Stimulated activated CD8-positive, alpha-beta memory T cell treated with anti-CD3 and anti-CD28 coated beads, Interleukin-15, amount 100 ng/mL, for 48 hours (primary cell): ENCODE results near the gene ALOX5.

Experiments
- DNase-seq, 2 donors: peaks; one replicate each; pipeline ENCODE4 v3.0.0-alpha.2; 2020; ENCODE audit warnings: low read depth in 2 of 2

Gene ALOX5

DNA sequence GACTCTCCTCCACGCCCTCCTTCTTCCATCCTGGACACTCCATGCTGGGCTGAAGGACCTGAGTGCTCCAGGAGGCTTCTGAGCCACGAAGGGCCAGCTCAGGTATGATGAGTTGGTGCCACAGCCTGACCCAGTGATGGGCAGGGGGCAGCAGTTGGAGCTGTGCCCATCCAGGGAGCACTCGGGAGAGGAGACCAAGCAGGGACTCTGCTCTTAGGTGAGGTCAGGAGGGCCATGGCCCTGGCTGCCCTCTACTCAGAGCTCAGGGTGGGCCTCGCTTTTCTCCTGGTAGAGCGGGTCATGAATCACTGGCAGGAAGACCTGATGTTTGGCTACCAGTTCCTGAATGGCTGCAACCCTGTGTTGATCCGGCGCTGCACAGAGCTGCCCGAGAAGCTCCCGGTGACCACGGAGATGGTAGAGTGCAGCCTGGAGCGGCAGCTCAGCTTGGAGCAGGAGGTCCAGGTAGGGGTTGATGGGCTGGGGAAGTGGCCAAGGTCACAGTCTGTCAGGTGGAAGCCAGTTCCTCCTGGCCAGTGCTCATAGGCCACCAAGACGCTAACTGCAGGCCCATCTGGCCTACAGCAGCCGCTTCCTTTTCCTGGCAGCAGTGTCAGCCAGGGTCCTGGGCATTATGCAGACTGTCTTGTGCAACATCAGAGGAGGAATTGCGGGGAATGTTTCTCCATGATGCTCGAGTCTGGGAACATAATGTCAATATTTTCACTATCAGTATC lies 50.8 kb downstream of the ALOX5 start:
- no peak for DNase-seq

DNA sequence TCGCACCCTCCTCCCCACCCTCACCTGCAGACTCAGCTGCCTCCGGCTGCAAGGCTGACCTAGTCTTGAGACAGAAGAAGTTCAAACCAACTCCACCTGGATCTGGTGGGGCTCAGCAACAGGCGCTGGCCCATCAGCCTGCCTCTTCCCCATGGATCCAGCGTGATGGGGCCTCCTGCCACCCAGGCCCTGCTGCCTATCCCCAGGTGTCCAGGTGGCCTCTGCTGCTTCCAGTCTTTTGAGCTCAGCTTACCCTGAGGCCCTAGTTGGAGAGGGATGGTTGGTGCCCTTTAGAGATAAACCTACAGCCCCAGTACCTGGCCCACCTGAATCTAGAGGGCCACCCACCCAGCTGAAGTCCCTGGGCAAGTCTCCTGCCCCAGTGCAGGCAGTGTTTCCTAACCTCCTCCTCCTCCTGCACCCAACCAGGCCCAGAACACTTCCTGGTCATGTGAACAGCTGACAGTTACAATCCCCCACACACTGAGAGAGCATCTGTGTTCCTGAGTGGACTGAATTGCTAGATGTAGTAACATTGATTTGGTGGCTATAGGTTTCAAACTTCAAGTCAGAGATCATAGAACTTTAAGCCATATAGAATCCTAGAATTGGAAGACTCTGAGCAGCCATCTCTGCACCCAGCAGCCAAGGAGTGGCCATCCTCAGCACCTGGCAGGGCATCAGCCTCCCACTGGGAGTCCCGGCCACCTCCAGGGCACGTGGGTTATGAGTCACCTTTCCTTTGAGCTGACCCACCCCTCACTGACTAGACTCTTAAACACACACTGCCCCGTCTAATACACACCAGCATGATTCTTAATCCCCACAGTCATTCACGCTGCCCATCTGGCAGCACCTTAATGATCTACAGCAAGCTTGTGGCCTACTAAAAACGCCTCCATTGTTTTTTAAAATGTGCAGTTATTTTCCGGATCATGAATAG lies 51.9 kb downstream of the ALOX5 start:
- no peak for DNase-seq

DNA sequence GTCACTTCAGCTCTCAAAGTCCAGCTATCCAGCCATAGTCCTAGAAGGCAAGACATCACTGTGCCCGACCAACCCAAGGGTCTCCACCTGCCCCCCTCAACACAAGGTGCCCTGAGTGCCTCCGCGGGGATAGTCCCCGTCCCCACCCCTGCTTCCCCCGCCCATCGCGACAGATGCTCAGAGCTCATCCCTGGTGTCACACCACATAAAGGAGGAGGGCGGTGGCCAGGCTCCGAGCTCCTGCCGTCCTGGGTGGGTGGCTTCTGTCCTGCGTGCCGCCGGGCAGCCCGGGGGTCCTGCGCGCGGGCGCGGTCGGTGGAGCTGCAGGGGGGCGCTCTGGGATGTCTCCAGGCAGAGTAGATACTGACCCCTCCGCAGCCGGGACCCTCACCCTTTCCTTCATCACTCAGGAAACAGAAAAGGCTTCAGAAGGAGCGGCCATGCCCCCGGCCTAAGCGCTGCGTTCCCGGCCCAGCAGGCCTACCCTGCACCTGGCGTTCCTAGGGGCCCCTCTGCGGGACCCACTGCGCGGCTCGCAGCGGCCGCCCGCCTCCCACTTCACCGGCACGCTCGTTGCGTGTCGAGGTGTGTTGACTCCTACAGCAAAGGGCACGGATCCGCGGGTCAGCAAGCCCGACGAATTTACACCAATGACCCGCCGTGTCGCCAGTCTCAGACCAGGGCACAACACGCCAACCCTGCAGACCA lies 53.4 kb downstream of the ALOX5 start:
- no peak for DNase-seq

DNA sequence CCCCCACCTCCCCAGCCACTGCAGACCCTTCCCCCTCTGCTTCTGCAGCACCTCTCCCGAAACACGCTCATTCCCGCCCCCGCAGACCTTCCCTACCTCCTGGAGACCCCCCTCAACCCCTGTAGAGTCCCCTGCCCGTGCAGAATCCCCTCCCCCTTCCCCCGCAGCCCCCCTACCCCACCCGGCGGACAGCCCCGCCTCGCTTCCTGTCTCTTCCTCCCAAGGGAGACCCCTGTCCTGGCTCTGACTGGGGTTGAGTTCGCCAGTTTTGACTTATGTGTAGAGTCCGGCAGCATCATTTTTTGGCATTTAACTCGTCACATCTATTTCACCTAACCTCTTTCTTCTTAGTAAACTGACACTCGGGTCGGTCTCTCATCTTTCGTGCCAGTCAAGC lies 54.0 kb downstream of the ALOX5 start:
- DNase-seq, result no peak

DNA sequence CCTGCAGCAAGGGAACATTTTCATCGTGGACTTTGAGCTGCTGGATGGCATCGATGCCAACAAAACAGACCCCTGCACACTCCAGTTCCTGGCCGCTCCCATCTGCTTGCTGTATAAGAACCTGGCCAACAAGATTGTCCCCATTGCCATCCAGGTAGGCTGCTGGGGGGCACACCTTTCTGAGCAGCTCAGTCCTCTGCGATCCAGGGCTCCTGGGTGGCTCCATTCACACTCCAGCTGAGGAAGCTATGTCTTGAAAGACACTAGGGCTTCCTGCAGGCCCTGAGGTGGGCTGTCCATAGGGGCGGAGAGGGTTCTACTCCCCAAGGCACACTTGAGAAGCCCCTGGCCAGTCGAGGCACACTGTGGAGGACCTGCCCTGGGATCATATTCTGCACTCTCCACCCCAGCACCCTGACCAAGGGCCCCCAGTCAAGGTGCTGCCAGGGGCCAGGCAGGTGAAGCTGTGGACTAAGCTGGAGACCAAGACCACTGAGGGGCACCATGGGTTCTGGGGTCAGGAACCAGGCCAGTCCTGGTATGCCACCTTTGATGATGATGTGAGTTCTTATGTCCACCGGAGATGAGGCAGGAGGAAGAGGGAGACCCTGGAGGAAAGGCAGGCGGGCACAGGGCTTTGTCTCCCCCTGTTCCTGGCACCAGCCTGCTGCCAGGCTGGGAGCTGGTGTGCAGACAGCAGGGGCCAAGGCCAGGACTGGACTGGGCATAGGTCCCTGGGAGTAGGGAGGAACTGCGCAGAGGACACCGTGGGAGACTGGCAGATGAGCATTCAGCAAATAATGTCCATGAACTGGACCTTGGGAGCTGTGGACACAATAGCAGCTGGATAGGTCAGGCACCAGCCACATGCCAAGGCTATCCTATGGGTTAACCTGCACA lies 54.8 kb downstream of the ALOX5 start:
- DNase-seq, result no peak

DNA sequence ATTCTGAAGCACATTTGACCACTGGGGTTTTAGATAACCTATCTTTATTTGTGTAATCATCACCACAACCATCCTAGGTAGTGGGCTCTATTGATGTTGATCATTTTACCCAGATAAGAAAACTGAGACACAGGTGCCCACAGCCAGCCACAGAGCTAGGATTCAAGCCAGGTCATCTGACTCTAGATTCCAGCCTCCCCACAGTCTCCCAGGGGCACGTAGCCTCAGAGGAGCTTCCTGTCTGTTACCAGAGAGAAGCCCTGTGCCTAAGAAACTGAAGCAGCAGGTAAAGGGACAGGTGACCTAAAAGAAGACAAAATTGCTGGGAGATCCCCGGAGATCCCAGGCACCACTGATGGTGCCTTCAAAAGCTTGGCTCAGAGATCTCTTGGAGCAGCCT lies 55.8 kb downstream of the ALOX5 start:
- DNase-seq, result no peak

DNA sequence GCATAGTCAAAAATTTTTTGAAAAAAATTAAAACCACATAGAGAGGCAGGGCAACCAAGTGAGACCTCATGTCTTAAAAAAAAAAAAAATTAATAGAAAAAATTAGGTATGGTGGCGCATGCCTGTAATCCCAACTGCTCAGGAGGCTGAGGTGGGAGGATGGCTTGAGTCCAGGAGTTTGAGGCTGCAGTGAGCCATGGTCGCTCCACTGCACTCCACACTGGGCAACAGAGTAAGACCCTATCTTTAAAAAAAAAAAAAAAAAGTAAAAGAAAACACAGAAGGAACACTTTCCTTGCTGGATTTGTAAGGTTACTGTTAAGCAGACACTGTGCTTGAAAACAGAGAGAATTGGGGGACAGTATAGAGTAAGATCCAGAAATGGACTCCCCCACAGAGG lies 58.1 kb downstream of the ALOX5 start:
- no peak for DNase-seq

DNA sequence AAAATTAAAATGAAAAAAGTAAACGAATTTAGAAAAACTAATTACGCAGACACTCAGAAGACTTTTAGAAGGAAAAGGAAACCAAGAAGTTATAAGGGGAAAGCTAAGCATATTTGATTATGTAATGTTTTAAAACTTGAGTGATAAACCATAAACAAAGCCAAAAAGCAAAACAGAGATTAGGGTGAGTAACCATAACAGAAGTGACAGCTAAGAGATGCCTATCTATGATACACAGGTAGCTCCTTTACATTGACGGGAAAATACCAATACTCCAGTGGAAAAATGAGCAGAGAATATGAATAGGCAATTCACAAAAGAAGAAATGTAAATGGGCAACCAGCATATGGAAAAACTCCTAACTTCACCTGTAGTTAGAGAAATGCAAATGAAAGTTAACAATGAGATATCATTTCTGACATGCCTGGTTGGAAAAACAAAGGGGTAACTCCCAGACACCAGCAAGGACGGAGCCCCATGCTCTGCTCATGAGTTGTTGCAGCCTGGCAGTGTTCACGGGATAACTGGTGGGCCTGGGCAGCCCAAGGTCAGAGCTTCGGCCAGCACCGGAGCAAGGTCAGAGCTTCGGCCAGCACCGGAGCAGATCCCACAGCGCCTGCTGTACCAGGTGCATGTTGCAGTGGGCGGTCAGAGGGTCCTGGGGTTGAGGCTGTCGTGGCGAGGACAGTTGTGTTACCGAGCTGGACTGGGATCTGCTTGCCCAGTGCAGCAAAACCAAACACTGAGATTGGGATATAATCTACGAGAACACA lies 58.9 kb downstream of the ALOX5 start:
- no peak for DNase-seq

DNA sequence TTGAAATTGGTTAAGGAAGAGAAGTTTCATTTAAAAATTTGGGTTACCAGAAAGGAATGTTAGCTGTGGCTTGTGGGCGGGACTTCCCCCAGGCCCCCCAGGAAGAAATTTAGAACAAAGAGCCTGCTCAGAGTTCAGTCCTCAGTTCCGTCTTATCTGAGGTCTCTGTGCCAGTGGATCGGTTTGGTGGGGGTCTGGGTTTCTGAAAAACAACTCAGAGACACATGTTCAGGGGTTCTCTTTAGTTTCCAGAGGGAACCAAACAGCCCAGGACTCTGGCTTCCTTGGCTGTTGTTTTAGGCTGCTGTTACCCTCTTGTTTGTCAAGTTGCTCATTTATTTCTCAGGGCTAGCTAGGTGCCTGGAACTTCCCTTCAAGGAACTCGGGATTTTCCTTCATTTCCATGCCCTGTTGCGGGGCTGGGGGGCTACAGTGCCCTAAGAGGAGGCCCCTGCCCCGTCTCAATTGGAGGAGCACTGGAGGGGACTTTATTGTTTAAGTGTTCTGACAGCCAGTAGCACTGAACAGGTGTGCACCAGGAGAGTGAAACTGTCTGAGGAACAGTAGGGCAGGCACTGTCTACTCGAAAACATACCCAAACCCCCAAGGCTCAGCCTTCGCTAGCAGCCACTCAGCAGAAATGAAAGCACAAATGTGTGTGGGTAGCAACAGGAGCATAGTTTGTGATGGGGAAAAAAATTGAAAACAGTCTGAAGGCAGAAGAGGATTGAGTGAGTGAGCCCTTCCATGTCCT lies 59.9 kb downstream of the ALOX5 start:
- no peak for DNase-seq

DNA sequence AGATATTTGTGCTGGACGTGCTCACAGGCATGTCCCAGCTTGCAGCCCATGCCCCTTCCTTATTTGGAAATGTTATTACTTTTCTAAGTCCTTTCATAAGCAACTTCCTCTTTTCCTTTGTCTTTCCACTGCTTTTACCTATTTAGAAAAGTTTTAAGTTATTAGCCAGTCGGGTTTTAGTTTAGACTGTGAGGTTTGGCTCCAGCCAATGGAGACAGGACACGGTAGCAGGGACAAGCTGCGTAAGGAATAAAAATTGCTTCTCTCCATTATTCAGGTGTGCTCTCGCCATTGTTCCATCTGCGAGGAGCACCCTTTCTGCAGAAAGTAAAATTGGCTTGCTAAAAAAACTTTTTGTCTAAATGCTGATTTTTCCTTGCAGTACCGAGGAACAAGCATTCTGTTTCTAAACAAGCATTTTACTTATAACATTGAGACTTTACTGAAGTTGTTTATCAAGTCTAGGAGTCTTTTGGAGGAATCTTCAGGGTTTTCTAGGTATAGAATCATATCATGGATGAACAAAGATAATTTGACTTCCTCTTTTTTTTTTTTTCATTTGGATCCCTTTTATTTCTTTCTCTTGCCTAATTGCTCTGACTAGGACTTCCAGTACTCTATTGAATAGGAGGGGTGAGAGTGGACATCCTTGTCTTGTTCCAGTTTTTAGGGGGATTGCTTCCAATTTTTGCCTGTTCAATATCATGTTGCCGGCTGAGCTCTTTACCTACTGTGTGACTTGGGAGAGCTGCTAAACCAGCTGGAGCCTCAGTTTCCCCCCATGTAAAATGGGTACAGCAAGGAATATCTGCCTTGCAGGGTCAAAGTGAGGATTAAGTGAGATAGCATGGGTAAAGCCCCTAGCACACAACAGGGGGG lies 63.8 kb downstream of the ALOX5 start:
- DNase-seq, result no peak

DNA sequence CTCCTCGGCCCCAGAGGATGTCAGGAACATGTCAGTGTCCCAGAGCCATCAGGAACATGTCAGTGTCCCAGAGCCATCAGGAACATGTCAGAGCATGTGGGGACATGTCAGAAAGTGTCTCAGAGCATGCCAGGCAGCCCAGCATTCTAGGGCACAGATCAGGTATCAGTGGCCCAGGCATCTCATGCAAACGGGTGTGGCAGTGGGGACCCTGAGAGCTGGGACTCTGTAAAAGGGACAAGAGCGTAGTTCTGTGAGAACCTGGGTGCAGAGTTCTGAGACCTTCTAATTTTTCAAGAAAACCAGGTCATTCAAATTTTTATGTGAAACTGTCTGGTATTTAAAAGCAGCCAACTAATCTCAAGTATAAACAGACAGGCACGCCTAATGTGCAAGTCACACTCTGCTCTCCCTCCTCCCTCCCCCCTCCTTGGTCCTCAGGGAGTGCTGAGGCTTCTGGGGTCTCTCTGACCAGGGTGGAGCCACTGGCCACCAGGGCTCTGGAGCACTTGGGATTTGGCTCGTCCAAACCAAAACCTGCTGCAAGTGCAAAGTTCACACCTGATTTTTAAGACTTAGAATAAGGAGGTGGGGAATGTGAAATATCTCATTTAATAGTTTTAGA lies 64.6 kb downstream of the ALOX5 start:
- DNase-seq, result no peak

DNA sequence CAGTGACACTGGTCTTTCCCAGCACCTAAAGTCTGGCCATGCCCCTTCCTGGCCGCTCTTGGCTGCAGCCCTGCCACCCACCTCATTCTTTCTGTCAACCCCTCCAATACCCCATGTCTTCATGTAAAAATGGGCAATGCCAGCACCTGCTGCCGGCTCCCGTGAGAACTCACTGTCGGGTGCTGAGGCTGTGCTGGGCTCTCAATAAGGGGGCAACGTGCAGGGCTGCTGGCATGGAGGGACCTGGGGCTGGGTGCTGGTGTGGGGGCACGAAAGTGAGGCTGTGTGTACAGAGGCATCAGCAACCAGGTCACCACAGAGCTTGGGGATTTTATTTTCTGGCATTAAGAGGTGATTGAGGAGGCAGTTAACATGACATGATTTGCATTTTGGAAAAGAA lies 65.3 kb downstream of the ALOX5 start:
- DNase-seq, result no peak

DNA sequence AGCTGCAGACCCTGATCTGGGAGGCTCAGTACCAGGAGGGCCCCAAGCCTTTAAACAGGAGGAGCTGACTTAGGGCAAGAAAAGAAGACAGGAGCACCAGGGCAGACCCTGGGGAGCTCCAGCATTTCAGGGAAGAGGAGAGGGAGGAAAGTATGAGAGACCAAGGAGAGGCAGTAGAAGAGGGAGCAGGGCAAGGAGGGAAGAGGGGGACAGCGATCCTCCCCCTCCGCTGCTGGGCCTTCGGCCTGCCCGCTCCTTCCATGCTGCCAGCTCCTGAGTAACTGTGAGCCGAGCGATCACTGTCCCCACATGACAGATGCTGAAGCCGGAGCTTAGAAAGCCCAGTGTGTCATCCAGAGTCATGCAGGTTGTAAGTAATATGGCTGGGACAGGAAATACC lies 65.9 kb downstream of the ALOX5 start:
- DNase-seq, result no peak

DNA sequence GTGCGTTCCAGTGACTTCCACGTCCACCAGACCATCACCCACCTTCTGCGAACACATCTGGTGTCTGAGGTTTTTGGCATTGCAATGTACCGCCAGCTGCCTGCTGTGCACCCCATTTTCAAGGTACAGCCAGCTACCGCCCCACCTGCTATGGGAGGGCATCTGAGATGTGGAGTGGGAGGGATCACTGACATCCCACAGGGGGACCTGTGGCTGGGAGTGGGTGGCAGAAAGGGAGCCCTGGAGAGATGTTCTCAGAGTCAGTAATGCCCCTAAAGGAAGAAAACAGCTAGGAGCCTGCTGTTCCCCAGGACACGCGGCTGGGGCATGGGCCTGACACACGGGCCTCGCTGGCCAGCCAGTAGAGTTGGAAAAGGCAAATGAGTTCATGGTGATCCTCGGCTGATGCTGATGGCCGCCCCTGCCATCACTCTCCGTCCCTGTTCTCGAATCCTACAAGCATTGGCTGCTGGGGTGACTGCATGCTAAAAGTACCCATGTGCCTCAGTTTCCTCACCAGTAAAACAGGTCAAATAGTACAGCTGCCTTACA lies 66.6 kb downstream of the ALOX5 start:
- no peak for DNase-seq

DNA sequence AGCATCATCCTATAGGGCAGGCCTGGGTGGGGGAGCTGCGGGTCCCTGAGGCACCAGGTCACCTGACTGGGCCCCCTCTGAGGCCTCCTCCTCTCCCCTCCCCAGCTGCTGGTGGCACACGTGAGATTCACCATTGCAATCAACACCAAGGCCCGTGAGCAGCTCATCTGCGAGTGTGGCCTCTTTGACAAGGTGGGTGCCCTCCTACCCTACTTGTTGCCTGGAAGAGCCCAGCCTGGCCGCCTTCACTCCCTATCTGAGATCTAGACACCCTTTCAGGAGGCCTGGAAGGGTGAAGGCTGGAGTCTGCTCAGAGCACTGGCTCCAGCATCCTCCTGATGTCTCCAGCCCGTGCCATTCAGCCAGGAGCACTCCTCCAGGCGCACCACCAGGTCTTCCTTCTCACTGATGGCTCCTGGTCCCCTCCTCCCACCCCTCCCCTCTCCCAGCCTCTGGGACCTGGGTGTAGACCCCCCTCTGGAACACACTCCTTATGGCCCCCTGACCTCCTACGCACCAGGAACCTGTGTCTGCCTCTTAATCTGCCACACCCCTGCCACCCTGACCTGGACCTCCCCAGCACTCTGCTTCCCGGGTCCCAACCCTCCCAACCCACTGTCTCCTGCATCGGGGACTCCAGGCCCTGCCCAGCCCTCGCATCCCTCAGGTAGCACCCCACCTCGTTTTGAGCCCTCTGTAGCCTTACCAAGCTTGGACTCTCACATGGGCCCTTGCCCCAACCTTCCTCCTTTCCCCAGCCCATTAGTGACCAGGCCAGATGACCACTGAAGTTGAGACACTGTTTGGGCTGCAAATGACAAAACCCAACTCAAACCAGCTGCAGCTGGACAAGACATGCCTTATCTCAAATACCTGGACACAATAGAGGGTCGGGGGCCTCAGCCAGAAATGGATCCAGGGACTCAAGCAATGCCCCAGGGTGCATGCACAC lies 67.5 kb downstream of the ALOX5 start:
- DNase-seq, result no peak

DNA sequence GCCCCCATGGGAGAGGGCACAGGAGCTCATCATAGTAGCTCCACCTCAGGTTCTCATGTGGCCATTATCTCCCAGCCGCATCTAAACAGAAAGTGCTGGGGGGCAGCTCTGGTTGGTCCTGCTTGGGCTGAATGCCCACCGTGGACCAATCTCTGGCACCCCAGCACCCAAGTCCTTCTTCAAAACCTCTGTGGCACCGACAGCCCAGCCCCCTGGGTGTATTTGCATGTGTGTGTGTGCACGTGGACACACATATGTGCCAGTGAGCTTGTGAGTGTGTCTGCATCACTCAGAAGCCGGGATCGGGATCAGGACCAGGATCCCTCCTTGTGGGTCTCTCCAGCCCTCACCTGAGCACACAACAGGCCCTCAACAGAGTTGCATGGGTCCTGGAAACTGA lies 68.2 kb downstream of the ALOX5 start:
- DNase-seq, result no peak

DNA sequence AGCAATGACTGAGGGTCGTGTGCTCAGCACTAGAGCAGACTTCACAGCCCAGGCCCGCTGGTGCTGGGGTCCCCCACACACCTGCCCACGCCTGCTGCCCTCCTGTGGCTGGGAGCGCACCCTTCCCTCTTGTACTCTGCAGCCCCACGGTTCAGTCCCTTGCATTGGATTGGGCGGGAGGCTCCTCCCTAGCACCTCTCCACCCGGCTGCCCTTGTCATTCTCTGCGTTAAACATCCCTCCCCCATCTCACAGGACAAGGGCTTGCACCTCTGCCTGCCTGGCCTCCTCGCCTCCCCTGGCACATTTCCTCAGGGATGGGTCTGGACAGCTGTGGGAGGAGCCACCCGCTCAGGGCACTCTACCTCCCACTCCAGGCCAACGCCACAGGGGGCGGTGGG lies 68.6 kb downstream of the ALOX5 start:
- no peak for DNase-seq
